Measurements from ENCODE around the gene LARGE2.
A peak's percentile ranks its signal among the peaks of the same experiment; 100 is the strongest.

The LARGE2 gene

GRCh38 chr11:45930951-45931570, 8.6 kb downstream of the LARGE2 start:
- DNase-seq: no peak

DNA sequence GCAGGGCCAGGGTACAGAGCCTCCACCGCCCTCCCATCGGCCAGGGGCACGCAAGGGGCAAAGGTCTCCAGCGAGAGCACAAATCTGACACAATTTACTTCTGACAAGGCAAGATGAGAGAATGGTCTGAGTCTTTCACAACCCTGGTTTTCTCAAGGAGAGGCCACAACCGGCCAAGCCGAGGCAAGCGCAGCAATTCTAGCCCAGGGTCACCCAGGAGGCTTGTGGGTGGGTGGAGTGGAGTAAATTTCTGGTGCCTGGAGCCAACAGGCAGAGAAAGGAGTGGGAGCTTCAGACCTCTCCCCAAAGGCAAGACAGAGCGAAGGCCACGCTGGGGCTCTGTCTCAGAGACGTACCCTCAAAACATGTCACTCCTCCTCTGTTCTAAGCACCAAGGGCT, 9.3 kb downstream of the LARGE2 start:
- DNase-seq: no peak

DNA sequence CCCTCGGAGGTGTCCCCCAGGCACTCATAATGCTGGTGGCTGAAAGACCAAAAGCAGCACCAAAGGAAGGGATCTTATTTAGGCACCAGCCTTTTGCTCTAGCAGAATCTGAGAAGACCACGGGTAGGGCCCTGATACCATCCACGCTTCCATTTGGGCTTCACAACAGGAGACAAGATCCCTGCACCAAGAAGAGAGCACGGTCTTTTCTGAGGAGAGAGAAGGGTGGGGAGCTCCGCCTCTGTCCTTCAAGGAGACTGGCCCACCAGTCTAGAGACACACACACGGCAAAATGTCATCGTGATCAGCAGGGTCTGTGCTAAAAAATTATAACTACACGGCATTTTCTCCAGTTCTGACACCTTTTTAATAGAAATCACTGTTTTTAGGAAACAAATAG, 9.8 kb downstream of the LARGE2 start:
- no peak for DNase-seq

DNA sequence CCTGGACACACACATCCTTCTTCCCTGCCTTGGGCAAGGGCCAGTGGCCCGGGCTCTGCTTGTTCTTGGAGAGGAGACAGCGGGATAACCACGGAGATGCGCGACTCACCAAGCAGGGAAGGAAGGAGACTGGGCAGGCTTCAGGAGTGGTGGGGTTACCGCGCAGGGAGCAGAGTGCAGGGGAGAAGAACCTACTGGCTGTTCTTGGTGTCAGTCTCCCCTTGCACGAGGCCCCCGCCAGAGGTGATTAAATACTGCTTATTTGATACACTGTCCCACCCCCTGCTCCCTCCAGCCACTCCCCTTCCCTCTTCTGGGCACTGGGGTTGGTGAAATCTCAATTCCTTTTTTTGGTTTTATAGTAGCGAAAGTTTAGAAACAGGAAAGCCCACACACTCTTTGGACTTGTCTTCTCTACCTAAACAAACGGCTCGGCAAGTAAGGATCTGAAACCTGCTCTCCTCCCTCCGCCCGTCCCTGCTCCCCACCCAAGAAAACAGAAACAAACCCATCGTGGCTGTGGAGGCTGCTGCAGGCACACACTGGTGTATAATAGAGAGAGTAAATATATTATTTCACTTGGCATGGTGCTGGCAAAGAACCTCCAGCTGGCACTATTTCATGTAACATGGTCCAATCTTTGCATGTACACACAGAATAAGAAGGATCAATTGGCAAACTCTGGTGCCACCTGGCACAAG, 10.8 kb downstream of the LARGE2 start:
- DNase-seq: no peak

GRCh38 chr11:45933846-45934579, 11.6 kb downstream of the LARGE2 start:
- DNase-seq: no peak

DNA sequence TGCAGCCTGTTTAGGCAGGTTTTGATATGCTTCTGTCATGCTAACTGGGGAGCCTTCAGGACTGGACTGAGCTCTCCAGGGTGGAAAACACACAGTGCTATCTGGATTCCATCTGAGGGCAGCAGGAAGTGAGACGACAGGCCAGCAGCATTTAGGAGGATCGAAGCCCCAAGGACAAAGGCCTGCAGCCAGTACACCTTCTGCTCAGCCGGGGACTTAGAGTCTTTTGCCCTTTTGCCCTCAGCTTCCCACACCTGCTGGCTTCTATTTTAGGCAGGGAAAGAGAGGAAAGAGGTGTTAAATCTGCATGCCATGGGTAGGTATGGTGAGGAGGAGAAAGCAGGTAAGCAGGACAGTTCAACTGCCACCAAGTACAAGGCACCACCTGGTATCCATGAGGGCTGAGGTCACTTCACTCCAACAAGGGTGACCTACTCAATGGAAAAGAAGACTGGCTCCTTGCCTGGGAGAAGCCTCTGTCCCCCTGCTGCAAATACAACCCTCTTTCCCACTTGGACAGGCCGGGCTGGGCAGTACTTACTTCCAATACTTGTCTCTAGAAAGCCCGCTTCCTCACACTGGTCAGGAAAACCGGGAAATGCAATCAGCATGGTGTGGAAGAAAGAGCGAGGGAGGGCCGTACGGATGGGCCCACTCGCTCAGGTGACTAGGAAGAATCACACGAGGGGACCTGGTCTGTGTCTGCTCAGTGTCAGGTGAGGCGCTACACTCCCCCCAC, 12.3 kb downstream of the LARGE2 start:
- DNase-seq: no peak

DNA sequence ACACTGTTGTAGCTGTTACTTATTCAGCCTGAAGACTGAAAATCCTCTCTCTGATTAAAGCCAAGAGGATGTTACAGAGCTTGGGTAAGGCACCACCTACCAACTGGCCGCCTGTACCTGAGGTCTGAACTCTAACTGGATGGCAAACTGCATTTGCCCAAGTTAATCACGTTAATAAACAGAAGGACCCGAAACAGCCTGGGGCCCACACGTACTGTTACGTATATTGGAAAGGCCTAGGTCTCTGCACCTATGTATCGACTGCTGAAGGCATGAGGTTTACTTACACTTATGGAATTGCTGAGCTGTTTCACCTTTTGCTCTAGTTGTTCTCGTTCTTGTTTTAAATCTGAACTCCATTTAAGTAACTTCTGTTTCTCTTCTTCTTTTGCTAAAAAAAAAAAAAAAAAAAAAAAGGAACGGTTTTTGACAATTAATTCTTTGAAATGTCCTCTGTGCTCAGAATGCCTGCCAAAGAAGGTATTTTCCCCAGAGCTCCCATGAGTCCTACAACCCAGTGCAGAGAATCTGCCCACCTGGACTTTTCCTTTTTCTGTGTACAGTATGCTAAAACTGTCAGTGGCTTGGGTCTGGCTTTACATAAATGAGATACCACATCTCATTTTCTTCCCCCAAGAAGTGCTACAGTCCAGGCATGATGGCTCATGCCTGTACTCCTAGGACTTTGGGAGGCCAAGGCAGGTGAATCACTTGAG, 13.1 kb downstream of the LARGE2 start:
- no peak for DNase-seq

- DNase-seq: no peak
Measured at GRCh38 chr11:45936511-45937054, 14.1 kb downstream of the LARGE2 start.

DNA sequence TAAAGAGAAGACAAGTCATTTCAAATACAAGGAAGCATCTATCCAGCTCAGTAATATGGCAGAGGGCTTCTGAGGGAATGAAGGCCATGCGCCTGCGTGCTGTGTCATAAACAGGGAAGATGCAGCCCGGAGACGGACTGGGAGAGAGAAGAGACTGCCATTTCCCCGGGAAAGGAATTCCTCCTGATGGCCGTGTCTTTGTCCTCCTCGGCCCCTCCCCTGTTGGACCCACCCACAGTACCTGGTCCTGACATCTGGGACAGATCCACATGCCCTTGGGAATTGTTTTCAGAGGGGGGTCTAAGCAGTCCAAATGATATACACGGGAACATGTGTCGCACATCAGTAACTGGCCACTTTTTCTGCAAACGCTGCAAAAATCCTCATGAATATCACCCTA, 15.5 kb downstream of the LARGE2 start:
- no peak for DNase-seq

DNA sequence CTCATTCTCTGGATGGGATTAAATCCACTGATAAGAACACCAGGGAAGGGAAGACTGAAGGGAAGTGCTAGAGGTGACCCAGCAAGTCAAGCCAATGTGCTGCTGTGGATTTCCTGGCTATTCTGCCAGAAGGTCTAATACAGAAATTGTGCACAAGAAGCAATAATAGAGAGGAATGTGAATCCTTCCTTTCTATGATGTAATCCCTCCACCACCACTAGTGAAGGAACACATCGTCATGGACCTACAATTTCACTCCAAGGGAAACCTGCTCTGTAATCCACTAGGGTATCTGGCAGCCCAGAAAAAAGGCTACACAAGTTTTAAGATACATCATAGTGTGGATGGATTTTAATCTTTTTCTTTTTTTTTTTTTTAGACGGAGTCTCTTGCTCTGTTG, 17.4 kb downstream of the LARGE2 start:
- no peak for DNase-seq

DNA sequence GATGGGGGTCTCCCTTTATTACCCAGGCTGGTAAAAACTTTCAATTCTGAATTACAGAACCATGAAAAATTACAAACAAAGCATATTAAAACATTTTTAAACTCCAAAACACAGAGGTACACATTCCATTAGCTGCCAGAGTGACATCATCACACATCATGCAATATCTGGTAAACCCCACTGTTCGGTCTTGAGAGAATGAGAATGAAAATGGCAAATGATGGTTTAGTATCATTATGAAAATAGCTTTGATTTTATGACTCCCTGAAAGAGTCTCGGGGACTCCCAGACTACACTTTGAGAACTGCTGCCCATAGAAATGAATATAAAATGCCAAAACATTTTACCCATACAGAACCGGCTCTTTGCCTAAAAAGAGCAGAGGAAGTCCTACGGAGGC, 18.8 kb downstream of the LARGE2 start:
- no peak for DNase-seq

- no peak for DNase-seq
Measured at GRCh38 chr11:45942381-45942780, 19.9 kb downstream of the LARGE2 start.

DNA sequence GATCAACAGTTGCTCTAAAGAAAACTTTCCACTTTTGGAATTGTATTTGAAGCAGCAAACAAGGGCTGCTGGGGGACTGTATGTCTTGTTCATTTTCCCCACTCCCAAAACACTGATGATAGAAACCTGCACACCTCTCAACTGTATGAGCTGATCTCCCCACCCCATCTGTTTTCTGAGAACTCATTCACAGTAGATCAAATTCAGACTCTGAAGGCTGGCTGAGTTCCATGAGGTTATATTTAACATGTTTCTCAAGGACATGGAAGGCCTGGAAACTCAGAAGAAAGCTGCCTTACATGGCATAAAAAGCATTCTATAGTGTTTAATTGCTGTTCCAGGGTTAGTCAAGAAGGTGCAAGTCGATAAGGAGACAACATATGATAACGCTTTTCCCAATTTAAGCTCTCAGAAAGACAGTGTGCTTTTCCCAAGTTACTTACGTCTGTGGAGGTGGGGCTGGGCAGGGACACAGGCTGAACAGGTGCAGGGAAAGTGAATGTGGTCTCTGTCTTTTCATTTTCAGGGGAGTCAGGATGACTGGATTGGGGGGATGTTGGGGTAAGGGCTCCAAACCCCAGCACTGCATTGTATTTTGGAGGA, 23.0 kb downstream of the LARGE2 start:
- DNase-seq: no peak

DNA sequence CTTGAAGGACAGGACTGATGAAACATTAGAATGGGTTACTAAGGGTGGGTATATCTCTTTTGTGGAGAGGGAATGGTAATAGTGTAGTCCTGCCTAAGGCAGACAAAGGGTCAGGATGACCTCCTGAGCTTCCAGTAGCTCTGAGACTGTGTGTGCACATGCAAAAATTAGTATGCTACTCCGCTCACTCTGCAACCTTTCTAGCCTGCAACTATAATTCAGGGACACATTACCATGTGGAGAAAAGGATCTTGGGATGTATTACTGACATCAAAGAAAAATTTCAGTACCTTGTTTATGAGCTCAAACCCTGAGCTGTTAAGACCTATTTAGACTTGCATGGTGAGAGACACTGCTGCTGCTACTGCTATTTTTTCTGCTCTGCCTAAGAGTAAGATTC, 25.4 kb downstream of the LARGE2 start:
- DNase-seq: no peak

DNA sequence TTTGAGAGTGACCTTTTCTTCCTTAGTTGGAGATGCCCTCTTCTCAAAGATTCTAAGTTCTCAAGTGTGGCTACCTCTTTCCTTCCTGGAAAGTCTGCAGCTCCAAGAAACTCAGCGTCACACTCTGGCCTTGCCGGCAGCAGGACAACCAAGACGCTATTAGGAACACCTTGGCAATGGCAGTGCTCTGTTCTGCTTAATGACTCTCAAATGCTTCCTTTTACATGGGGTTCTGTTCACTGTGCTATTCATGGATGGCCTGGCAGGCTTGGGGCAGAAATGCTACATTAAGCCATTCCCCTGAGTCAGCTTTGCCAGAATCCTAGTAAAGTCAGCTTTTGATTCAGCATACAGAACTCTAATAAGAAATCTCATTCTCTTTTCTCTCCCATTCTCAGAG, 25.9 kb downstream of the LARGE2 start:
- DNase-seq: no peak

GRCh38 chr11:45949992-45950407, 27.5 kb downstream of the LARGE2 start:
- DNase-seq: no peak

DNA sequence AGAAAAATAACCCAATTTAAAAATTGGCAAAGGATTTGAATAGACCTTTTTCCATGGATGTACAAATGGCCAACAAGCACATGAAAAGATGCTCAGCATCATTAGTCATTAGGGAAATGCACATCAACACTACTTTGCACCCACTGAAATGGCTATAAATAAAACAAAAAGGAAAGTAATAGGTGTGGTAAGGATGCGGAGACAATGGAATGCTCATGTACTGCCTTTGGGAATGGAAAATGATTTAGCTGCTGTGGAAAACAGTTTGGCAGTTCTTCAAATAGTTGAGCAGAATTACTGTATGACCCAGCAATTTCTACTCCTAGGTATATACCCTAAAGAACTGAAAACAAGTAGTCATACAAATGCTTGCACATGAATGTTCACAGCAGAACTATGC, 37.4 kb downstream of the LARGE2 start:
- no peak for DNase-seq

DNA sequence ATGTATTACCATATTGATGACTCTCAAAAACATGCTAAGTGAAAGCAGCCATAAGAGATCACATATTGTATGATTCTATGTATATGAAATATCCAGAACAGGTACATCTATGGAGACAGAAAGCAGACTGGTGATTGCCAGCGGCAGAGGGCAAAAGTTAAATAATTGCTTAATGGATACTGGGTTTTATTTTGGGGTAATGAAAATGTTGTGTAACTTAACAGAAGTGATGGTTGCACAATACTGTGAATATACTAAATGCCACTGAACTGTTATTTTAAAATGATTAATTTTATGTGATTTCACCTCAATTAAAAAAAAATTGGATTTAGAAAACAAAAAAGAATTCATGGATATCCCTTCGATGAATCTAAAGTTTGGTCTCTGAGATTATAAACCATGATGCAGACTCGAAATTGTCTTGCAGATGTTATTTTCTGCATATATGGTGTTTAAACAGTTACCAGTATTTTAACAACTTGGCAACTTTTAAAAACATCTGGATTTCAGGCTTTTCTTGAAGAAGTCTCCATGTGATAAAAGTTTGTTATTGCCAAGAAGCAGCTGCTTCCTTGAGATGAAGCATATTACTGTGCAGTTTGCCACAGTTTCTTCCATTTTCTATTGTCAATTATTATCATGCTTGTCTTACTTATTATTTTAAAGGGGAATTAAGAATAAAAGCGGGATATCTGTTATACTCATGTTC, 38.1 kb downstream of the LARGE2 start:
- DNase-seq: no peak

GRCh38 chr11:45961751-45962240, 39.3 kb downstream of the LARGE2 start:
- DNase-seq: no peak

DNA sequence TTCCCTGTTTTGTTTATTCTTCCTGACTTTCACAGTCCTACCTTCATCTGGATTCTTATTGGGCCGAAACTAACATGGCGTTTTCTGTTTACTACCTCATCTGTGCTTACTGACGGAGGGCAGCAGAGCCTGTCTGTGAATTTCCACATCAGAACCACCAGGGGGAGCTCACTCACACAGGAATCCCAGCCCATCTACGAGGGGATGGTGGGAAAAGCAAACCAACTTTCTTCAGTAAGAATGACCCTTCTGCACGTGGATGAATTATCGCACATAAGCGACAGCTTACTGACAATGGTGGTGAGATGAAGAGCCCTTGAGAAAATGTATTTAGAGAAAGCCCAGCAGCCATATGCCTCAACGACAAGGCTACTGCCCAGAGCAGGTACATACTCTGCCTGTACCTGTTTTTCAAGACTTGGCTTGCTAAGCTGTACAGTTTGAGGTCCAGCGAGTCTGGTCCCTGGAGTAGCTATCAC, 42.5 kb downstream of the LARGE2 start:
- peak; percentile 84 for DNase-seq

- no peak for DNase-seq
Measured at GRCh38 chr11:45967506-45967905, 45.0 kb downstream of the LARGE2 start.

All from hematopoietic multipotent progenitor cell treated with erythropoietin and hydrocortisone succinate and interleukin-3 and kit ligand, for 8 days (in vitro differentiated cells).